ENCODE data around the gene FILIP1. TPM values are rescaled to one million over a fixed set of nuclear protein-coding genes. Genes with fewer than 3 reads are reported as not detected.

Gene FILIP1
- total RNA-seq, 1 donor from 2014 or later, result 183 TPM

DNA sequence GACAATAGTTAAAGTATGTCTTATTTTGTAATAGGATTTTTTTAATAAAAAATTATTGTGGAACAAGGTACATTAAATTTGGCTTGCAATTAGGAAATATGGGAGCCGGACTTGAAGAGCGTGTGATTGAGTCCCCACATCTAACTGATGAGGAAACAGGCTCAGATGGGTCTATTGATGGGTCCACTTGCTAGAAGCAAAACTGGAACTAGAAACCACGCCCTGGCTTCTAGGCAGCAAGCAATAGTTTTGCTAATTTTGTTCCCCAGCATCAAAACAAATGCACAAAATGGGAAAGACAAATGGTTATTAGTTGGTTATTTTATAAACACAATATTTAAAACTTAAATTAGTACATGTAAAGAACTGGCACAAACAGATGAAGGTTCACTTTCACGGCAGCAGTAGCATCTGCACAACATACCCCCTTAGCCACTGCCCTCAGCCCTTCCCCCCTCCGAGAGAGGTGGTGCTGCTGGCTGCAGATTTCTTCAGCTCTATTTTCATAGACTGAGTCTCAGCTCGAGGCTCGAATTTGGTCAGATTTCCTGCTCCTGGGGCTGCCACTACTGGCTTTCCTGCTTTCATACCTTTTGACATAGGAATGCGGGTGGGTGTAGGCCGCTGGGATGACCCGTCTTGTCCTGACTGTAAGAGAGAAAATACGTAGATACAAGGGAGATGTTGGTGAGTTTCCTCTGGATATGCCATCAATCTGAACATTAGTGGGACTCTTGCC, 185.2 kb downstream of the FILIP1 start:
- intact Hi-C loops (cut with DNase I), result no loop called here

GRCh38 chr6:75307364-75308004, 186.1 kb downstream of the FILIP1 start:
- intact Hi-C loops (cut with DNase I), result no loop called here
- no peak for DNase-seq (ENCODE audit: low spot score)

More for the DNA sequence above, 185.2 kb downstream of the FILIP1 start:
- DNase-seq (ENCODE audit: low spot score), result no peak

- intact Hi-C loops (cut with DNase I), result no loop called here
- no peak for DNase-seq (ENCODE audit: low spot score)
Measured at GRCh38 chr6:75306064-75306463, 187.5 kb downstream of the FILIP1 start.

- intact Hi-C loops (cut with DNase I), result no loop called here
- DNase-seq (ENCODE audit: low spot score), result no peak
Measured at GRCh38 chr6:75305573-75305972, 188.0 kb downstream of the FILIP1 start.

- DNase-seq (ENCODE audit: low spot score), result no peak
- intact Hi-C loops (cut with DNase I), result no loop called here
Measured at GRCh38 chr6:75302280-75302679, 191.3 kb downstream of the FILIP1 start.

DNA sequence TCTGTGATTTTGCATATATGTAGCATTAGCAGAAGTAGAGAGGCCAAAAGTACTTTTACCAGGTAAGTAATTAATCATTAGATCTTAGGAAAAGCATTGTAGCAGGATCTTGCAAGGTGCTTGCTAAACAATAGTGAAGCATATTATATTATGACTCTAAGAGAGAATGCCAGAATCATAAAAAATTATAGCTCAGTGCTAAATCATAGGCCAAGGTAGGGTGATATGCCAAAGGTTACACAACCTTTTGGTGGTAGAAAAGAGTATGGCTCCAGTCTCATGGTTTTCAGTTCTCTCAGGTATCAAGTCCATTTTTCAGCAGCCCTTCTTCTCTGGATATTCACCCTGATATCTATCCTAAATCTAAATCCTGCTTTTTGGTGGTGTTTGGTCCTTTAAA, 192.1 kb downstream of the FILIP1 start:
- intact Hi-C loops (cut with DNase I), result no loop called here
- no peak for DNase-seq (ENCODE audit: low spot score)

GRCh38 chr6:75301088-75301487, 192.5 kb downstream of the FILIP1 start:
- intact Hi-C loops (cut with DNase I), result no loop called here
- DNase-seq (ENCODE audit: low spot score), result no peak

DNA sequence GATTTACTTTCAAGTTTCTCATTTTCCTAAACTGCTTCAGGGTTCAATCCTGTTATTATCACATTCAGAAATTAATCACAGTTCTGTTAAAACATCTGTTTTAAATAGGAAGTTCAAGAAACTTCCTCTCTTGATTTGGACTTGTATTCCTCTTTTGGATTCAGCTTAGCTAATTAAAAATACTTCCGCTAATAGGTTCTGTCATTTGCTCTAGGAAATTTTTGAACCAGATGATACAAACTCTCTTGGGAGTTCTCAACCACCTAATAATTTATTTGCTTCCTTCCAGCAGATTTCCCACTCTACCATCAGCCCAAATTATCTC, 193.1 kb downstream of the FILIP1 start:
- no peak for DNase-seq (ENCODE audit: low spot score)
- intact Hi-C loops (cut with DNase I), result no loop called here

DNA sequence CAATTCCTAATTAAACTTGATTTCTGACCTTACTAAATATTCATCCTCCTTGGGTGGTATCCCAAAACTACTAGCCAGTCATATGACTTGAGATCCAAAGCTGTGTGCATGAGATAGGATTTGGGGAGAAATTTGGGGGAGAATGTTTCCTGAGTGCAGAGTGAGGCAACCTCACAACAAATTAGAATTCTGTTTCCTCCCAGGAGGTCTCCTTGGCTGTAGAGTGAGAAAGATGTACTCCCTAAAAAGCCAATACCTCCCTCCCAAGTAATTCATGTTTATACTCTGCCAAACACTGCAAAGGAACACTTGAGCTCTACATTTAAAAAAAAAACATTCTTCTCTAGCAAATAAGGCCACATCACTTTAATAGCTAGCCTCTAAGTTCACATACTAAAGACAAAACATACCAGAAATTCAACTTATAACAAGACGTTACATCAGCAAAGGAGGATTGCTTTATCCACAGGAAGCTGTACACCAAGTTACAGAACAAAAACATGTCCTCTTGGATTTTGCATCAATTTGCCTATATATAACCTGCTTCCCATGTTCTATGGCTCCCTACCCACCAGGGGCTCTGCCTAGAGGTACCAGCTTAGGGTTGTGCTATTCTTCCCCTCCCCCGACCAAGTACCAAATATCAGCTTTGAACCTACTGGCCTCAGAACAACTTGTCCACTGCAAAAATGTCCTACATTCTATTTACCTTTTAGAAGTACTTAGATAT, 193.6 kb downstream of the FILIP1 start:
- intact Hi-C loops (cut with DNase I), result loop anchor here (5.0 kb wide), 2 partner anchors 67 to 227 kb away; no protein-coding TSS in a partner anchor
- DNase-seq (ENCODE audit: low spot score), result no peak

- intact Hi-C loops (cut with DNase I), result loop anchor here (1.0 to 5.0 kb wide), 3 partner anchors 70 to 230 kb away; no protein-coding TSS in a partner anchor
- no peak for DNase-seq (ENCODE audit: low spot score)
Measured at GRCh38 chr6:75296811-75297779, 196.5 kb downstream of the FILIP1 start.

GRCh38 chr6:75292555-75292954, 201.0 kb downstream of the FILIP1 start:
- DNase-seq (ENCODE audit: low spot score), result no peak
- intact Hi-C loops (cut with DNase I), result no loop called here

DNA sequence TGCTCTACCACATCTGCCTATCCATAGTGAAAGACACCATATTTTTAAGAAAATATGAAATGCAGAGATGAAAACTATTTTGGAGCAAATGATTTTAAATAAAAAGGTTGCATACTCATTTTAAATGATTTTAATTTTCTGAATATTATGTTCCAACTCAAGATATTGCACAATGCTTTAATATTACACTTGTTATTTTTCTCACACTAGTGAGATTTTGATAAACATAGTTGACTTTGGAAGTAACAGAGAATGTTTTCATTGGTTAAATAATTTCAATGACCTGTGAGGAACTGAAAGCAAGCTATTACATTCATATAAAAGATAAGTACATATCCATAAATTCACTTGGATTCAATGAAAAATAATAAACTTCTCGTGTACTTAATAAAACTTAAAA, 201.9 kb downstream of the FILIP1 start:
- intact Hi-C loops (cut with DNase I), result no loop called here
- no peak for DNase-seq (ENCODE audit: low spot score)

DNA sequence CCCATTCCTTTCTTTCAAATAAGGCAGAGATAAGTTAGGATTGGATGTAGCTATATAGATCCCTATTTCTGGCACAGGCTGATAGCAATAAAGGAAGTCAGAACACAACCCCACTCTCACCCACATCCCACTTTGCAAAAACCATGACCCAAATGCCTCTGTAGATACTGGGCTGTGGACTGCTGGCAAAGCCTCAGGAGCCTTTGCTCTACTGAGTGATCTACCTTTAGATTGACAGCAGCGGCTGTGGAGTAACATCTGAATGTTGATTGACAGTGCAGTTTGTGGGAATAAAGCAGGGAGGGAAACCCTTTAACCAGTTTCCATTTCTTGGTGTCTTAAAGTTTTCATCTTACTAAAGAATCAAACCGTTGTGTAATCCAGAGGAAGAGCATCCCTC, 202.3 kb downstream of the FILIP1 start:
- intact Hi-C loops (cut with DNase I), result no loop called here
- DNase-seq (ENCODE audit: low spot score), result no peak

GRCh38 chr6:75290136-75290945, 203.3 kb downstream of the FILIP1 start:
- DNase-seq (ENCODE audit: low spot score), result no peak
- intact Hi-C loops (cut with DNase I), result no loop called here

DNA sequence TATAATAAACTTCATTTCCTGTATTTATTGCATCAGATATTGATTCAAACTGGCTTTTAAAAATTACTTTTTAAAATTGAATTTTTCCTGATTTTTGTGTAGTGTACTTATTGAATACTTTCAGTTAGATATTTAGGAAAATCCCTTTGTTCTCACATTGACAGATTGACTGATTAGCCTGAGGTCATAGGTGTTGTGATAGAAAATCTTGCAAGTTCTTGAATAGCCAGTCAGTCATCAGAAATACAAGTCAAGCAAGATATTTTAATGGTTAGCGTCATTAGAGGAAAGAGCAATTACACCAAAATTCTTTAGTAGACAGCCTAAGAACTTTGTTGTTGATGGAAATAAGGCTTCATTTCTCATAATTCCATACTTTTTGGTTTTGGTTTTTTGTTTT, 205.6 kb downstream of the FILIP1 start:
- intact Hi-C loops (cut with DNase I), result no loop called here
- no peak for DNase-seq (ENCODE audit: low spot score)

GRCh38 chr6:75287424-75287823, 206.2 kb downstream of the FILIP1 start:
- DNase-seq (ENCODE audit: low spot score), result no peak
- intact Hi-C loops (cut with DNase I), result no loop called here

DNA sequence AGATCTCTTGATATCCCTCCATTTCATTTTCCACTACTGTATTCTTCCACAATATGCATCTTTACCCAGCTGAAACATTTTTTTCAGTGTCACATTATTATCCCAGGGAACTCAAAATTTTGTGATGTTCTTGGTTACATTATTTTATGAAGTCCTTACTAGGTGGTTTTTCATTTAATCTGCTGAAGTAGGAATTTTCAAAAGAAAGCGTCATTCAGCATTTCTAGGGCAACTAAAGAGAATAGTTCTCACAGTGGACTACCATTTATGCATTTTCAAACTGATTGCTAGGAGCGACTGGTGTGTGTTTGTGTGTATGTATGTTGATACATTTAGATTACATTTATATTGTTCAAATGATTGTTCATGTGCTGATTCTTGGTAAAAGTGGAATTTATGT, 206.6 kb downstream of the FILIP1 start:
- DNase-seq (ENCODE audit: low spot score), result no peak
- intact Hi-C loops (cut with DNase I), result no loop called here

- no peak for DNase-seq (ENCODE audit: low spot score)
- intact Hi-C loops (cut with DNase I), result no loop called here
Measured at GRCh38 chr6:75285283-75285639, 208.3 kb downstream of the FILIP1 start.
